H9 (cell line): ENCODE data around the gene BCL11B. TPM values are rescaled to one million over a fixed set of nuclear protein-coding genes. Genes with fewer than 3 reads are reported as not detected.

Experiments used
- DNase-seq: peaks from one replicate; pipeline ENCODE4 v3.0.0-alpha.2; 2017
- H2AFZ ChIP-seq: one replicate; pipeline ENCODE4 v1.6.1; 2013; ENCODE audit warnings: mild to moderate bottlenecking, low read length, control low read depth, moderate library complexity
- H2AK5ac ChIP-seq: 2 replicates; pipeline ENCODE4 v1.6.1; 2013; ENCODE audit warnings: low read length, control low read depth, mixed read lengths; ENCODE audit not compliant: insufficient read length
- H2BK120ac ChIP-seq: one replicate; pipeline ENCODE4 v1.6.1; 2013; ENCODE audit warnings: low read depth, mild to moderate bottlenecking, low read length, control low read depth, inconsistent platforms; ENCODE audit not compliant: poor library complexity, severe bottlenecking
- H2BK12ac ChIP-seq: 2 replicates; pipeline ENCODE4 v1.6.1; 2013; ENCODE audit warnings: low read length, control low read depth, mixed read lengths, low read depth; ENCODE audit not compliant: insufficient read length
- H2BK15ac ChIP-seq: 2 replicates; pipeline ENCODE4 v1.6.1; 2013; ENCODE audit warnings: low read depth, low read length, control low read depth
- H2BK20ac ChIP-seq: one replicate; pipeline ENCODE4 v1.6.1; 2013; ENCODE audit warnings: low read depth, mild to moderate bottlenecking, low read length, control low read depth, inconsistent platforms; ENCODE audit not compliant: poor library complexity, severe bottlenecking
- H2BK5ac ChIP-seq: 2 replicates; pipeline ENCODE4 v1.6.1; 2013; ENCODE audit warnings: low read length, control low read depth, mixed read lengths; ENCODE audit not compliant: insufficient read length
- H3K14ac ChIP-seq: 2 replicates; pipeline ENCODE4 v1.6.1; 2013; ENCODE audit warnings: low read length, control low read depth; ENCODE audit not compliant: insufficient read depth
- H3K18ac ChIP-seq: 2 replicates; pipeline ENCODE4 v1.6.1; 2013; ENCODE audit warnings: low read depth, mild to moderate bottlenecking, mixed read lengths, low read length, control low read depth; ENCODE audit not compliant: insufficient read length
- H3K23ac ChIP-seq: 2 replicates; pipeline ENCODE4 v1.6.1; 2013; ENCODE audit warnings: low read length, control low read depth, mixed read lengths, low read depth; ENCODE audit not compliant: insufficient read length
- H3K23me2 ChIP-seq: 2 replicates; pipeline ENCODE4 v1.6.1; 2013; ENCODE audit warnings: low read depth, mild to moderate bottlenecking, mixed read lengths, low read length, control low read depth; ENCODE audit not compliant: insufficient read length, poor library complexity, severe bottlenecking
- H3K27ac ChIP-seq: 2 replicates; pipeline ENCODE4 v1.5.1; 2013; ENCODE audit warnings: low read length, control low read depth, mixed read lengths, low read depth; ENCODE audit not compliant: insufficient read length
- H3K27me3 ChIP-seq: 2 replicates; pipeline ENCODE4 v1.6.1; 2013; ENCODE audit warnings: low read length, control low read depth, inconsistent platforms; ENCODE audit not compliant: insufficient read depth
- H3K4ac ChIP-seq: 2 replicates; pipeline ENCODE4 v1.6.1; 2013; ENCODE audit warnings: low read depth, mild to moderate bottlenecking, control low read depth, inconsistent platforms, low read length, moderate library complexity
- H3K4me1 ChIP-seq: 2 replicates; pipeline ENCODE4 v1.6.1; 2013; ENCODE audit warnings: low read length, control low read depth, inconsistent platforms; ENCODE audit not compliant: insufficient read depth
- H3K4me2 ChIP-seq: 2 replicates; pipeline ENCODE4 v1.6.1; 2013; ENCODE audit warnings: low read length, control low read depth, mixed read lengths; ENCODE audit not compliant: insufficient read length, insufficient read depth
- H3K56ac ChIP-seq: 2 replicates; pipeline ENCODE4 v1.6.1; 2013; ENCODE audit warnings: low read depth, mild to moderate bottlenecking, mixed read lengths, low read length, control low read depth; ENCODE audit not compliant: insufficient read length
- H3K79me1 ChIP-seq: 2 replicates; pipeline ENCODE4 v1.6.1; 2013; ENCODE audit warnings: low read depth, mild to moderate bottlenecking, moderate library complexity, low read length, control low read depth, inconsistent platforms; ENCODE audit not compliant: insufficient read depth, poor library complexity, severe bottlenecking
- H3K79me2 ChIP-seq: 2 replicates; pipeline ENCODE4 v1.6.1; 2013; ENCODE audit warnings: low read length, control low read depth, inconsistent platforms; ENCODE audit not compliant: insufficient read depth
- H3K9ac ChIP-seq: 2 replicates; pipeline ENCODE4 v1.6.1; 2013; ENCODE audit warnings: low read length, control low read depth, mixed read lengths; ENCODE audit not compliant: insufficient read length; ENCODE audit errors: extremely low read depth
- H3K9me3 ChIP-seq: one replicate; pipeline ENCODE4 v1.6.1; 2013; ENCODE audit warnings: low read depth, low read length, inconsistent platforms; ENCODE audit not compliant: control insufficient read depth
- H3T11ph ChIP-seq: one replicate; pipeline ENCODE4 v1.6.1; 2013; ENCODE audit warnings: mild to moderate bottlenecking, low read length, control low read depth, inconsistent platforms
- H4K20me1 ChIP-seq: one replicate; pipeline ENCODE4 v1.6.1; 2013; ENCODE audit not compliant: control insufficient read depth, insufficient read length, insufficient read depth
- H4K5ac ChIP-seq: 2 replicates; pipeline ENCODE4 v1.6.1; 2013; ENCODE audit warnings: low read depth, mild to moderate bottlenecking, mixed read lengths, low read length, control low read depth; ENCODE audit not compliant: insufficient read length
- H4K8ac ChIP-seq: replicated peaks from 2 replicates; pipeline ENCODE4 v1.6.1; 2013; ENCODE audit warnings: low read length, control low read depth, mixed read lengths, low read depth; ENCODE audit not compliant: insufficient read length
- H4K91ac ChIP-seq: 2 replicates; pipeline ENCODE4 v1.6.1; 2013; ENCODE audit warnings: low read depth, mild to moderate bottlenecking, moderate library complexity, mixed read lengths, low read length, control low read depth; ENCODE audit not compliant: insufficient read length
- H3K27ac Mint-ChIP-seq, 3 experiments: 2 replicates in 2 of 3; 3 replicates in 1 of 3; pipeline ENCODE4 v1.8.0; 2020 to 2021; ENCODE audit warnings: mixed read lengths in 3 of 3, mild to moderate bottlenecking in 1 of 3, moderate library complexity in 1 of 3
- H3K27me3 Mint-ChIP-seq: 2 replicates; pipeline ENCODE4 v1.8.0; 2021; ENCODE audit warnings: low read depth, mild to moderate bottlenecking, moderate library complexity, mixed read lengths
- H3K36me3 Mint-ChIP-seq, 3 experiments: 2 replicates in 2 of 3; 3 replicates in 1 of 3; pipeline ENCODE4 v1.8.0; 2020 to 2021; ENCODE audit warnings: low read depth in 3 of 3, mixed read lengths in 3 of 3; ENCODE audit not compliant: insufficient read depth in 1 of 3
- H3K4me1 Mint-ChIP-seq, 2 experiments: 2 replicates each; pipeline ENCODE4 v1.8.0; 2020; ENCODE audit warnings: mixed read lengths in 2 of 2
- H3K4me3 Mint-ChIP-seq, 2 experiments: 2 replicates in 1 of 2; 3 replicates in 1 of 2; pipeline ENCODE4 v1.8.0; 2020 to 2021; ENCODE audit warnings: mild to moderate bottlenecking in 2 of 2, mixed read lengths in 2 of 2, moderate library complexity in 1 of 2
- H3K9me3 Mint-ChIP-seq, 2 experiments: 2 replicates in 1 of 2; 3 replicates in 1 of 2; pipeline ENCODE4 v1.8.0; 2020; ENCODE audit warnings: mild to moderate bottlenecking in 2 of 2, mixed read lengths in 2 of 2, moderate library complexity in 1 of 2
- WGBS: extraction: QIAGEN DNeasy Blood & Tissue Kit; methylation state at CpG from one replicate; pipeline ENCODE4 v1.1.7; 2013; ENCODE audit warnings: missing lambda C conversion rate, low lambda C conversion rate, mixed read lengths; ENCODE audit not compliant: insufficient read length; ENCODE audit errors: extremely low coverage; 5-methylcytosine and 5-hydroxymethylcytosine counted together
- total RNA-seq: library from RNA; stranded (reverse); gene quantifications from 2 replicates; pipeline ENCODE4 v1.2.1, GENCODE V29; 2021
- TF ChIP-seq, protein P1 (sequence below): fragments of 200-600 bp; sonication (generic); conservative IDR thresholded peaks from 3 replicates; pipeline ENCODE4 v1.8.0; 2021; ENCODE audit warnings: antibody characterized with exemption, mild to moderate bottlenecking

Gene BCL11B
- total RNA-seq, 1 experiment from 2014 or later: 4.9 TPM

GRCh38 chr14:99252940-99253868 is 18.8 kb downstream of the BCL11B start:
- Histone ChIP-seq H3T11ph (no peak overlapping the region), H2BK15ac (no peak overlapping the region), H2BK120ac (no peak overlapping the region), H2AFZ (no peak overlapping the region), H2BK5ac (no peak overlapping the region), H3K18ac (no peak overlapping the region), H3K27ac (no peak overlapping the region), H3K9me3 (no peaks in the 10 kb centered on the region), H3K79me1 (no peaks in the 10 kb centered on the region), H3K4ac (no peak overlapping the region), H2AK5ac (no peak overlapping the region), H4K91ac (no peak overlapping the region), H3K79me2 (peaks cover 5% of the 10 kb centered on the region; the same call in 1 of the 2 replicates), H3K27me3 (no peaks in the 10 kb centered on the region), H3K4me1 (peaks cover 14% of the 10 kb centered on the region), H2BK20ac (no peak overlapping the region), H4K5ac (no peak overlapping the region), H3K56ac (no peak overlapping the region), H4K20me1 (peaks cover 2% of the 10 kb centered on the region), H3K23me2 (no peaks in the 10 kb centered on the region), H3K9ac (no peak overlapping the region), H3K14ac (peak overlapping the region; percentile 53; the same call in 1 of the 2 replicates), H2BK12ac (no peak overlapping the region), H3K23ac (no peak overlapping the region), H3K4me2 (no peak overlapping the region), H4K8ac (no peak overlapping the region)
- peak overlapping the region in 1 of 3 experiments; percentile 96; a peak in 2 of 7 replicates for H3K27ac Mint-ChIP-seq
- DNase-seq: no peak
- H3K4me3 Mint-ChIP-seq: no peak overlapping the region
- H3K9me3 Mint-ChIP-seq: no peaks in the 10 kb centered on the region
- peaks cover 28 to 34% of the 10 kb centered on the region in 2 experiments for H3K4me1 Mint-ChIP-seq
- TF ChIP-seq, protein P1, sequence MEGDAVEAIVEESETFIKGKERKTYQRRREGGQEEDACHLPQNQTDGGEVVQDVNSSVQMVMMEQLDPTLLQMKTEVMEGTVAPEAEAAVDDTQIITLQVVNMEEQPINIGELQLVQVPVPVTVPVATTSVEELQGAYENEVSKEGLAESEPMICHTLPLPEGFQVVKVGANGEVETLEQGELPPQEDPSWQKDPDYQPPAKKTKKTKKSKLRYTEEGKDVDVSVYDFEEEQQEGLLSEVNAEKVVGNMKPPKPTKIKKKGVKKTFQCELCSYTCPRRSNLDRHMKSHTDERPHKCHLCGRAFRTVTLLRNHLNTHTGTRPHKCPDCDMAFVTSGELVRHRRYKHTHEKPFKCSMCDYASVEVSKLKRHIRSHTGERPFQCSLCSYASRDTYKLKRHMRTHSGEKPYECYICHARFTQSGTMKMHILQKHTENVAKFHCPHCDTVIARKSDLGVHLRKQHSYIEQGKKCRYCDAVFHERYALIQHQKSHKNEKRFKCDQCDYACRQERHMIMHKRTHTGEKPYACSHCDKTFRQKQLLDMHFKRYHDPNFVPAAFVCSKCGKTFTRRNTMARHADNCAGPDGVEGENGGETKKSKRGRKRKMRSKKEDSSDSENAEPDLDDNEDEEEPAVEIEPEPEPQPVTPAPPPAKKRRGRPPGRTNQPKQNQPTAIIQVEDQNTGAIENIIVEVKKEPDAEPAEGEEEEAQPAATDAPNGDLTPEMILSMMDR: no peak
- peaks cover 0 to 7% (median 3%) of the 10 kb centered on the region in 3 experiments; a peak in 2 of 7 replicates for H3K36me3 Mint-ChIP-seq
- no CpG with 5 or more reads among the region's 25 CpGs for WGBS
- no peaks in the 10 kb centered on the region; the same call in 1 of the 2 replicates for H3K27me3 Mint-ChIP-seq
